NCI-H524 treated with DMSO at 0.1 percent for 48 hours (cell line): ENCODE measurements around the gene SLC25A28.

ENCODE experiments used
- DNase-seq: peaks from one replicate; lab custom pipeline; 2025; lab: John Stamatoyannopoulos, UW

Gene SLC25A28

GRCh38 chr10:99590799-99591198 is 29.4 kb downstream of the SLC25A28 start:
- DNase-seq: no peak

GRCh38 chr10:99583687-99584086 is 36.6 kb downstream of the SLC25A28 start:
- no peak for DNase-seq

GRCh38 chr10:99582255-99582770 is 37.9 kb downstream of the SLC25A28 start:
- DNase-seq: no peak

GRCh38 chr10:99579971-99580370 is 40.3 kb downstream of the SLC25A28 start:
- DNase-seq: no peak

- DNase-seq: no peak
Measured at GRCh38 chr10:99573790-99574189, 46.4 kb downstream of the SLC25A28 start.

- DNase-seq: no peak
Measured at GRCh38 chr10:99571816-99572215, 48.4 kb downstream of the SLC25A28 start.

- no peak for DNase-seq
Measured at GRCh38 chr10:99569961-99570360, 50.3 kb downstream of the SLC25A28 start.

GRCh38 chr10:99569253-99569939 is 50.8 kb downstream of the SLC25A28 start:
- DNase-seq: no peak

GRCh38 chr10:99565166-99565565 is 55.1 kb downstream of the SLC25A28 start:
- DNase-seq: no peak

- DNase-seq: no peak
Measured at GRCh38 chr10:99564361-99564760, 55.9 kb downstream of the SLC25A28 start.

GRCh38 chr10:99562631-99563030 is 57.6 kb downstream of the SLC25A28 start:
- no peak for DNase-seq
